PFSK-1 (cell line): ENCODE results near the gene ATG3.

Experiments
- FOXP2 ChIP-seq: optimal IDR thresholded peaks from 2 replicates; pipeline ENCODE3; 2011; ENCODE audit warnings: borderline replicate concordance, control low read depth, inconsistent platforms; ENCODE audit not compliant: insufficient read depth; ENCODE audit errors: extremely low read length, extremely low read depth
- POLR2AphosphoS5 ChIP-seq: IDR thresholded peaks from 2 replicates; pipeline ENCODE4 v1.6.1; 2012; ENCODE audit warnings: low read depth, mild to moderate bottlenecking, control low read depth, low read length, moderate library complexity
- REST ChIP-seq, 2 experiments: IDR thresholded peaks; 2 replicates each; pipeline versions ENCODE4 v1.6.1 to v1.8.0; 2011 to 2012; ENCODE audit warnings: low read depth in 2 of 2, low read length in 2 of 2, control low read depth in 1 of 2, inconsistent platforms in 1 of 2, mild to moderate bottlenecking in 1 of 2, moderate library complexity in 1 of 2; ENCODE audit not compliant: insufficient read depth in 1 of 2
- SIN3A ChIP-seq: IDR thresholded peaks from 2 replicates; pipeline ENCODE4 v1.6.1; 2012; ENCODE audit warnings: mild to moderate bottlenecking, low read length, moderate library complexity, borderline replicate concordance; ENCODE audit not compliant: insufficient read depth
- TAF1 ChIP-seq: IDR thresholded peaks from 2 replicates; pipeline ENCODE4 v1.6.1; 2012; ENCODE audit warnings: low read length, control low read depth, borderline replicate concordance; ENCODE audit not compliant: insufficient read depth

Gene ATG3

DNA sequence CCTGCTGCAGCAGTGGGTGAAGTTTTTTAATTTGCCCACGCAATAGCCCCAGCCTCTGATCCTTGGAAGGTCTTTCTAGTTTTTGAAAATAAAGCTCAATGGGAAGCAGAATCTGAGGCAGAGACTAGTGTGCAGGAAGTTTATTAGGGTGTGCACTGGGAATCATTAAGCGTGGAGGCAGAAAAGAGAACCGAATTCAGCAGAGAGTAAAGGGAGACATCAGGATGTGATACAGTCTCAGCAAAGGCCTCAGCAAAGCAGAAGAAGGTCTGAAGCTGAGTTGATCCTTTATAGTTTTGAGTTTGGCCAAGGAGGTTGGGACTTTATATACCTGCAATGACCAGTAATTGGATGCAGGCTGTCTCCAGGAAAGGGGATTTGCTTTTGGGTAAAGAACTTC lies 57.6 kb downstream of the ATG3 start:
- TF ChIP-seq REST (IDR thresholded peaks at IDR 0.05; ENCODE audit: insufficient read depth in 1 of 2, low read depth in 2 of 2, low read length in 2 of 2) (no peak), TAF1 (no peak), SIN3A (no peak), FOXP2 (no peak), POLR2AphosphoS5 (no peak)

GRCh38 chr3:112503304-112503972 lies 58.3 kb downstream of the ATG3 start:
- no peak for TF ChIP-seq FOXP2
- no peak for TF ChIP-seq SIN3A
- no peak for TF ChIP-seq POLR2AphosphoS5
- TF ChIP-seq TAF1, result no peak
- TF ChIP-seq REST (IDR thresholded peaks at IDR 0.05; ENCODE audit: insufficient read depth in 1 of 2, low read depth in 2 of 2, low read length in 2 of 2), result no peak

GRCh38 chr3:112500621-112501020 lies 61.1 kb downstream of the ATG3 start:
- no peak for TF ChIP-seq FOXP2
- no peak for TF ChIP-seq TAF1
- TF ChIP-seq SIN3A, result no peak
- no peak for TF ChIP-seq POLR2AphosphoS5
- no peak for TF ChIP-seq REST (IDR thresholded peaks at IDR 0.05; ENCODE audit: insufficient read depth in 1 of 2, low read depth in 2 of 2, low read length in 2 of 2)

- TF ChIP-seq SIN3A (no peak), TAF1 (no peak), FOXP2 (no peak), REST (IDR thresholded peaks at IDR 0.05; ENCODE audit: insufficient read depth in 1 of 2, low read depth in 2 of 2, low read length in 2 of 2) (no peak), POLR2AphosphoS5 (no peak)
Measured at GRCh38 chr3:112498914-112499711, 62.6 kb downstream of the ATG3 start, which contains the start of gene BTLA. BTLA (minus strand) TSS chr3:112499472; CDS start chr3:112499358, 114 bp downstream.
